HG03575 (cell line): ENCODE results near the gene SH3GL1.
A peak's percentile ranks its signal among the peaks of the same experiment; 100 is the strongest.

Experiments
- ATAC-seq: cut with Tn5 transposase; IDR thresholded peaks from one replicate; pipeline ENCODE4 v1.9.1; 2021; ENCODE audit not compliant: unreplicated experiment, insufficient number of reproducible peaks, low FRiP score; ENCODE audit errors: extremely low read depth

Gene SH3GL1

DNA sequence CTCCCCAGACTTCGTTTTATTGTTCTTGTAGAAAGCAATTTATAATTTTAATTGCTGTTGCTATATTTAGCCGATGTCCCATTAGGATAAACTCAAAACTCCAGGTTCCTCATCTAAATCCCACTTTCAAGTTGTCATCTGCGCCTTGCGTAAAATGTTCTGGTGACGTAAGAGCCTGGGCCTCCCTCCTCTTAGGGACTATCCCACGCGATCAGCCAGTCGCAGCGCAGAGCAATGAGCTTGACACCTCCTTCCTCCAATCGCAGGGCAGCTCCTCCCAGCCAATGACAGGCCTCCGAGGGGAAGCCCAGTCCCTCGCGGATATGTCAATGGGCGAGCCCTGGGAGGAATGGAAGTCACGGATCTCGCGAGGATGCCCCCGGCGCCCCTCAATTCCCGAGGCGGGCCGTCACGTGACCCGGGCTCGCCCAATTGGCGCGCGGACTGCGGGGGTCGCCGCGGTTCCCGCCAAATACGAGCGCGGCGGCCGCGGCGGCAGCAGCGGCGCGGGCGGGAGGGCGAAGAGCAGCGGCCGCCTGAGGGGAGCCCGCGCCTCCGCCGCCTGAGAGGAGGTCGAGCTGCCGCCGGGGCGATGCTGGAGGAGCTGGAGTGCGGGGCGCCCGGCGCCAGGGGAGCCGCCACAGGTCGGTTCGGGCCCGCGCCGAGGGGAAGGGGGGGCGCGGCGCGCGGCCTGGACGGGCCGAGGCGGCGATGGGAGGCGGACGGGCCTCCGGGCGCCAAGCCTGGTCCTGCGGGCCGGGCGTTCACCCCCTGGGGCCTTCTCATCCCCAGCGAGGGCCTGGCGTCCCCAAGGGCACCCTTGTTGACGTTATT, 2.0 kb upstream of the SH3GL1 start, which contains the start of gene CHAF1A:
Gene CHAF1A (plus strand): TSS at position 470 of the 834 bp plus-strand sequence. CDS start 123 bp downstream, at position 593.
- ATAC-seq: peak; percentile 76

DNA sequence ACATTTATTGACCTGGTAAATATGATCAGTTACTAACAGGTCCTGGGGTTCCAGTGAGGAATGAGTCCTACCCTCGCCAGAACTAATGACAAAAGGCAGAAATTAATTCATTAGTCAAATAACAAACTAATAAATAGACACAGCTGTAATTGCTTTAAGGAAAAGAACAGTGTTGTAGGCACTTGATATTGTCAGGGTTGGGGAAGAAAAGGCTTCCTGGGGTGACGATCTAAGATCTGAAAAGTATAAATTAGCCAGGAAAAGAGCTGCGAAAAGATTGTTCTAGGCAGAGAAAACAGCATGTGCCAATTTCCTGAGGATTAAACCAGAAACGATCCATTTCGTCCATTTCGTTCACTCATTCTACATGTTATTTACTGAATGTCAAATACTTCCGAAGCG, 1.4 kb upstream of the SH3GL1 start:
- ATAC-seq: no peak

DNA sequence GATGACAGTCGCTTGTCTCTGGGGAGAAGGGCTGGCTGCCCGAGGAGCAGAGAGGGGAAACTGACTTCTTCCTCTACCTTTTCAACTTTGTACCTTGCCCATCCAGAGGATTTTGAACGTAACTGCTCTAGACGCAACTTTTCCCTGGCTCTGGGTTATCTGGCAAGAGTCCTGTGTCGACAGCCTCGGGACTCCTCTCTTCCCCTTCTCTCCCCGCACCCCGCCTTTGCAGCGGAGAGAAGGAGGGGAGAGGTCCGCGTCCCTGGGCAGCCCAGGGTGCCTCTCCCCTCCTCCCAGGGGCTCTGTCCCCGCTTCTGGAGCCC, 574 bp downstream of the SH3GL1 start:
- no peak for ATAC-seq

DNA sequence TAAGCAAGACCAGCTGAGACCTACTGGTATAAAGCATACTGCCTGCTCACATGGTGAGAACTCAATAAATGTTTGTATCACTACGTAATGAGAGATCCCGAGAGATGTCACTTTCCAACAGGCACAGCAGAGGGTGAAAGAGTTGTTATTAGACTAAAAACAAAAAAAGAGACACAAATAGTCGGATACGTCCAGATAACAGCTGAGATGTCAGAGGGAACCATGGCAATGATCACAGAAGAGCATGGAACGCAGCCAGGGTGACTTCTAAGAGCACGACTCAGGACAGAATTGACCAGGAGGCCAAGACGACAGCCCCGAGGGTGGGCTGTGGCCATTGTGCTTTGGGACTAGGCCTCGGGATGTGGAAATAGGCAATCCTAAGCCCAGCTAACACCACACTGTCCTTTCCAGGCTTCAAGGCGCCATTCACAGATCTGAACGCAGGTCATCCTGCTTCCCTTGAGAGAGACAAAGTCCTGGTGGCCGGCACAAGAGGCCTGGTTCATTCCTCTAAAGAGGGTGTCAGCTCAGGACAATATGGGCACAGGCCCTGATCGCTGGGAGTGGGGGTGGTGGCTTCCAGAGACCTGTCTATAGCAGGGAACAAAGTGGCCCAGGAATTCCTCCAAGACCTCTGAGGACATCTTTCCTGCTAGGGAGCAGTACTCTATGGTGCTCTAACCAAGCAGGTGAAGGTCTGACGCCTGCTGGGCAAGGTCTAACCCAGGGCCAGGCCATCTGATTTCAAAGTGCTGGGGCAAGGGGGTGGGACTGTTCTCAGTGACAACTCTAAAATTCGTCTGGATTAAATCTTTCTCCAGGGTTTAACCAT, 3.2 kb downstream of the SH3GL1 start:
- no peak for ATAC-seq

DNA sequence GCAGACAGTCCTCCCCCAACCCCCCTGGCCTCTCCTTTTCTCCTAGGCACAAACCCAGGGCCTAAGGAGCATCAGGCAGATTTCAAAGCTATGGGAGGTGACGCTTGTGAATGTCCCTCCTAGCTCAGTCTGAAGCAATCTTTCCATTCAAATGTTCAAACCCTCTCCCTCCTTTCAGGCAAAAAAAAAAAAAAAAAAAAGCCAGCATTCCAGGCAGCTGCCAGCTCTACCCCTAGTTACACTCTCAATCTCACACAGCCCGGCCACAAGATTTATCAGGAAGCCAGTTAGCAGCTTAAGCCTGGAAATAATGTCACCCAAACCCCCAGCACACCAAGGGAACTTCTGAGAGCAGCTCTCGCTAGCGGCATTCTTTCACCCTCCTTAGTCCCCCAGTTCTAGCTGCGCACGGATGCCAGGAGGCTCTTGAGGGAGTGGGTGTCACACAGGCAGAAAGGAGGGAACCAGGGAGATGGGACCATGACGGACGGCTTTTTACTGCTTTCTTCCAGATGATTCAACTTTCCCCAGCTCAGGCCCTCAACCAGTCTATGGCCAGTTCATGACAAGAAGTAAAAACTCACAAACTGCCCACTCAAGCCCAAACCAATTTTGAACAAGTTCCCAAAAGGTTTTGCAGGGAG, 6.3 kb downstream of the SH3GL1 start:
- no peak for ATAC-seq

DNA sequence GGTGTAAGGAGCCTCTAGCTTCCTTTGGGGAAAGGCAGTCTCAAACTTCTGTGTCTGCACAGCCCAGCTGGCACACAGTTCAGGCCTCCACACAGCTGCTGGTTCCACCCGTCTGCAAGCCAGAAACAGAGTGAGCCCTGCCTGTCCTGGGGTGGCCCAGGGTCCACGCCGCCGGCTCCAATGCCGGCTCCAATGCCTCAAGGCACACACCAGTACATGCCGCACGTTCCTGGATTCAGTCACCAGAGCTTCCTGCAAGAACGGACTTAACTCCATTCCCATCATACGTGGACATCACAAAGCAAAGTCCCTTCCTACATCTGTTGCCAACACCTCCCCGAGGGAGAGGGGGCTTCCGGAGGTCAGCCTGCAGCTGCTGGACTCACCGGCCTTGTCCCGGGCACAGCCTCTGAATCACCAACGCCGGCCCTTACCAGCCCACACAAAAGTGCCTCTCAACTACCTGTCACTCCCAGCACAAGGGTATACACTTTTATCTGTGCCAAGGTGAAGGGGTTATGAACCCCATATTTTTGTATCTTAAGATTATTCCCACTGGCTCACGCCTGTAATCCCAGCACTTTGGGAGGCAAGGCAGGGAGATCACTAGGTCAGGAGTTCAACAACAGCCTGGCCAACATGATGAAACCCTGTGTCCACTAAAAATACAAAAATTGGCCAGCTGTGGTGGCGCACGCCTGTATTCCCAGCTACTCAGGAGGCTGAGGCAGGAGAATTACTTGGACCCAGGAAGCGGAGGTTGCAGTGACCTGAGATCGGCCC, 8.5 kb downstream of the SH3GL1 start:
- ATAC-seq: no peak

DNA sequence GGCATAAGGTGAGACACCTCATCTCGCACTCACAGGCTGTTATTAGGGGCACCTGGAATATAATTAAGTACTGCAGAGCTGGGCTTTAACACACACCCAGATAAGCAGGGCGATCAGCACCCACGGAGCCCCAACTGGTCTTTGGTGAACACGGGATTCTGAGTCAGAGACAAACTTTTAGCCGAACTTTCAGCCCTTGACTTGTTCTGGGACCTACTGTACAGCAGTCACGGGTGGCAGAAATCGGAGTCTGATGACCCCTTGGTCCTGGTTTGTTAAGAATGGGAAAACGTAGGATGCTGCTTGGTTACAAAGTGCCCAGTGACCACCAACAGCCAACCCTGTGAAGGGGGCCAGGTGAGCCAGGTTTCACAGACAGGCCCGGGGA, 9.0 kb downstream of the SH3GL1 start:
- ATAC-seq: no peak

DNA sequence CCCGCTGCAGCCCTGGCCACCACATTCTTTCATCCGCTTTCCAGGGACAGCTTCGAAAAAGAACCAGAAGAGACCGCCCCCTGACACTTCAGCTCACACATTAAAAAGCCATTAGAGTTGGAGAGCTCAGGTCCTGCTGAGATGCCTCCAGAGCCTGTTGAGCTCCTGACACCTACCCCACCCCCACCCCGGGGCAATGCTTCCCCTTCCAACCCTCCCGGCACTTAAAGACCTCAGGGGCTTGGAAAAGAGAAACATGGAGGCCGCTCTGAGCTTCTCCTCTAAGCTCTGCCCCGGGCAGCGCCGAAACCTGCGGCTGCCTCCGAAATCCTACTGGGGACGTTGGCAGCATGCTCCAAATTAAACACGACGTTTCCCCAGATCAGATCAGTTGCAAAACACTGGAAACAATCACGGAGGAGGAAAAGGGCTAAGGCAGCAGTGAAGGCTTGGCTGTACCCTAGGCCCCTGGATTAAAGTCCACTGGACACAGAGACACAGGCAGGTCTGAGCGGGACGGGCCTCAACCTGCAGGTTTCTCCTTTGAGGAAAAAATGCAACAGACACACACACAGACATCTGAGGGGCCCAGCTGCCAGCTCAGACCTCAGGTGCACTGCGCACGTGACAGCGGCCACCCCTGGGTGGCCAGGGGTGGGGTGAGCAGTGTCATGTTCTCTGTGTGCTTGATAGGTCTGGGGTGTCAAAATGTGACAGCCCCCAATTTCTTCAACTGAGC, 9.6 kb downstream of the SH3GL1 start:
- ATAC-seq: no peak

DNA sequence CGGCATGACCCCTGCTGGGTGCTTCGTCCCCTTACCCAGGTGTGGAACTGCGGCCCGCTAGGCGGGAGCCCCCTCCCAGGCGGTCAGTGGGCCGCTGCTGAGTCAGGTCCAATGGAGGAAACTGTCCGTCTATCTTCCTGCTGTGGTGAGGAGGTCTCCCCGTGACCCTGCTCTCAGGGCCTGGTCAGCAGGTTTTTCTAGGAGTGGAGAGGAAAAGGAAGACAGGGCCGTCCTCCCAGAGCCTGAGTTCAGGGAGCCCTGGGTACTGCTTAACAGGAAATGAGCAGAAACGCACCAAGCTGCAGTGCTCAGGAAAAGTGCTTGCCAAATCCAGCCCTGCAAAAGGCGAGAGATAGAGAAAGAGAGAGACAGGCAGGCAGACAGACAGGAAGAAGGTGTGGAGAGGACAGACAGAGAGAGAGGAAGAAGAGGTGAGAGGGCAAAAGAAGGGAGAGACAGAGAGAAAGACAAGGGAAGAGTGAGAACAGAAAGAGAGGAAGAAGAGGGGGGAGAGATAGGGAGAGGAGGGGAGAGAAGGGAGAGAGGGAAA, 10.3 kb downstream of the SH3GL1 start:
- ATAC-seq: no peak

DNA sequence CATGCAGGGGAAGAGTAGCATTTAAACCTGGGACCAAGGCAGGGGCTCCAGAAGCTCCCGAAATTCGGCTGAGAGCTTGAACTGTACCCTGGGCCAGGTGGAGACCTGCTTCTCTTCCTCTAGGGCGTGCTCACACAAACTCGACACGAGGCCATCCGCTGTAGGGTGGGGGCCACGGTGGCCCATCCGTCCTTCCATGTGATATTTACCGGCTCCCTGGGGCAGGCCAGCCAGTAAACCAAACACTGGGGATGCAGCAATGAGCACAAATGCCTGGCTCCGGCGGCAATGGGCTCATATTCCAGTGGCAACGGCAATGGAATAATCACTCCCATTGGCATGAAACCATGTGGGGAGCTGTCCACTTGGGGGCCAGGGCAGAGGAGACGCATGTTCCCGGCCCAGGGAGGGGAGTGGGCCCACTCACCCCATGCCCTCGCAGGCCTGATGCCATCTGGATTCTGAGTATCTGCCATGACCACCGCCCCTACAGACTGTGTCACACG, 10.8 kb downstream of the SH3GL1 start:
- no peak for ATAC-seq

DNA sequence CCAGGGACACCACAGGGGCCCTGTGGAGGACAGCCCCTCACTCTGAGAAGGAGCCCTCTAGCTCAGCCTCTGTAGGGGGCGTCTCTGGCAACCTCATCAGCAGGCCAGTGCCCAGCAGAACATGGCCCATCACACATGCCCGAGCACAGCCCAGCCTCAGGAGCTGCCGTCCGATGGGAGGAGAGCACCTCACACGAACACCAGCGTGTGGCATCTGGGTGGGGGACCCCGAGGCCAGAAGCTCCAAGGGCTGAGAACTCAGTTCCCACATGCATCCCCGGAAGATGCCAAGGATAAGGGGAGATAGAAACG, 11.3 kb downstream of the SH3GL1 start:
- no peak for ATAC-seq

DNA sequence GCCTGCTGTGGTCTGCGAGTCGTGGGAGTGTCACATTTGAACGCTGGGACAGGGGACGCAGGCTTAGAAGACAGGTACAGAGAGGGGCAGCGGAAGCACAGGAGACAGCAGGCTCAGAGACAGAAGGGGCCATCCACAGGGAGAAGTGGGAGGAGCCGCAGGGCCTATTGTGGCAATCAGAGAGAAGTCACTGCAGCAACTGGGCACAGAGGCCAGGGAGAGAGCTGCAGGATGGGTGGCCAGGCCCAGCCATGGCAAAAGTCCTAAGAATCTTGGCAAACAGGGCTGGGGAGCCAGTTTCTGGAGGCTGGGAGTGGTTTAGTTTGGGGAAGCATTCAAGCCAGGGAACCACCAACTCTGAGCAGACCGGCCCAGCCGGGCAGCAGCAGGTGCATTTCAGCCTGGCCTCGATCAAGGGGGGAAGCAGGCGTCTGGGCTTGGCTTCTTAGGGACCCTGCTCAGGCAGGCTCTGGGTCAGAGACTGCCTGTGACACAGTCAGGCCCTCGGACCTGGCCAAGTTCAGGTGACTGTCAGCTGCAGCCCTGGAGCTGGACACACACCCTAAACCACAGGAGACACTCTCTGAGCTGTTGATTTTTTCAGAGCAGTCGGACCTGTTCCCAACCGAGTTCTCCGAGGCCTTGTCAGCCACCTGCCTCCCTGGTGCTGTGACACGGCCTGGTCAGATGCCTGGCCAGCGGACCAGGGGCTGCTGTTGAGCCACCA, 11.8 kb downstream of the SH3GL1 start:
- no peak for ATAC-seq

DNA sequence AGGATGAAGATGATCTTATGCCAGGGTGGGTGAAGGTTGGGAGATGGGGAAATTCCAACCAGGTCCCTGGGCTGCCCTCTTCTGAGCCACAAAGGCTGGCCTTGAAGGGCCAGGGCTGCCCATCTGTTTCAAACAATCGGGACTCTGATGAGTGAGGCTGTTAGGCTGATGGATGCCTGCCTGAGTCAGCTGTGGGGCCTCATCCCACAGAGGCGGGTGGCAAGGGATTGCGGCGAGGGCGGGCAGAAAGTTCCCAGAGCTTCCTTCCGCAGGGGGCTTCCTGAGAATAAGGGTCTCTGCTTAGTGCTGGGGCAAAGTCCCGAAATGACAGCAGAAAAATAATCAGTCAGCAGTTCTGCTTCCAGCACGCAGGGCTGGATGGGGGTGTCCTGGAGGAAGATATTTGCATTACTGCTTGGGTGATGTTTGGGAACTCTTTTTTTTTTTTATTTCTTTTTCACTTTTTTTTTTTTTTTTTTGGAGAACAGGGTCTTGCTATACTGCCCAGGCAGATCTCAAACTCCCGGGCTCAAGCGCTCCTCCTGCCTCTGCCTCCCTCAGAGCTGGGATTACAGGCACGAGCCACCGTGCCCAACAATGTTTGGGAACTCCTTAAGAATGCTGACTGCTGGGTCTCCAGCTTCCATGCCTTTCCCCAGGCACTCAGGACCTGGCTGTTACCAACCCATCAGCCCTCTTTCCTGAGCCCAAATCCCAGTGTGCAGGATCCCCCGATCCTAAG, 14.1 kb downstream of the SH3GL1 start:
- no peak for ATAC-seq

DNA sequence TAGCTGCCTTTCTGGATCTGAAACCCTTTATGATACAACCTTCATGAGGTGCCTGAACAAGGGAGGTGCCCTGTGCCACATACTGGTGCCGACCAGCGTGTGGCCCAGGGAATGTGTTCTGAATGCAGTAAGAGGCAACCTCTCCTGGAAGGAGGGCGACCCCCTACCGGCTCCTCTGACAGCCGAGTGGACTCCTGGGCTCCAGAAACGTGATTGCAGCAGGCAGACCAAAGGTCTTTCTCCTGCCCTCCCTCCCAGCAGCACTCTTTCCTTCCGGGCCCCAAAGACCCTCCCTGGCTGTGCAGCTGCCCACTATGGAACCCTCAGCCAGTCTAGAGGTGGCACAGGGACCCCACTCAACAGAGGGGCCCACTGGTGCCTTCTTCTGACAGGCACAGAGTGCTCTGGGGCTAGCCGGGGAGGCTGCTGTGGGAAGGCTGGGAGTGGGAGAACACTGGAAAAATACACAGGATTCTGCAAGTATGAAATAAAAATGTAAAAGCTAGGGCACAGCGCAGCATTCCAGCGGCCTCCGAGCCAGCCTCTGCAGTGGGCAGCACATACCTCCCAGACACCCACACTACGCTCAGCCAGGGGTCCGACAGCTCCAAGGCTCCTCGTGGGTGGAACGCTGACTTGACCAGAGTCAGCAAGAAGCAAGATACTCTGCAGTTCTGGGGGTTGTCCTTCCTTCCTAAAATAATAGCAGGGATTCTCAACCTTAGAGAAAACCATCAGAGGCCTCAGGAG, 14.9 kb downstream of the SH3GL1 start:
- ATAC-seq: no peak

DNA sequence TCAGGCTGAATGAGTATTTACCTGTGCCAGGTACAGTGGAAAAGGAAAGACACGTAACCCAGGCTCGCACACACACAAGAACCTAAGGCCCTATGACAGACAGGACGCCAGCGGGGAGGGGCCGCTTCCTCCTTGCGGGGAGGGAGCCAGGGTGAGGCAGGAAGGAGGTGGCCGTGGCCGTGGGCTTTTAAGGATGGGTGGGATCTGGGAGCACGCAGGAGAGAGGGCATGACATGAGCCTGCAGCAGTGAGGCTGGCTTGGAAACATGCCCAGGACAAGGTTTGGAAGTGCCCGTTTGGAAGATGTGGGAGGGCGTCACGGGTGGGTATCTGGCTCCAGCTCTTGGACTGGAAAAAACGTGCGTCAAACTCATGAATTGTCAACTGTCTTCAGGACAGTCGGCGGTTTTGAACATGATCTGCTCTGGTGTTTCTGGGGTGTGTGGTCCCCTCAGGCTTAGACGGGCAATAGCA, 20.1 kb downstream of the SH3GL1 start:
- no peak for ATAC-seq
